ENCODE results near the gene DIP2A. TPM values are rescaled to one million over a fixed set of nuclear protein-coding genes. Genes with fewer than 3 reads are reported as not detected.
A peak's percentile ranks its signal among the peaks of the same experiment; 100 is the strongest.

DIP2A gene
- total and polyA plus RNA-seq, 11 donors, result 13.4 to 31.9 (median 22.6) TPM

- no peaks in the 10 kb centered on the region for H3K27me3 ChIP-seq
- H3K4me3 ChIP-seq, result no peak overlapping the region
- no peaks in the 10 kb centered on the region for H3K9me3 ChIP-seq
- ATAC-seq, result no peak
- intact Hi-C loops (cut with DNase I), result no loop called here
- WGBS, 4 donors, result 85 to 98% (median 96%) methylated on average over 15 of the region's 15 CpGs
- no peak for DNase-seq
- TF ChIP-seq POLR2A (IDR thresholded peaks at IDR 0.05) (no peak), CTCF (IDR thresholded peaks at IDR 0.05) (no peak)
- peaks cover 0 to 100% (median 95%) of the 10 kb centered on the region in 9 donors for H3K36me3 ChIP-seq
- peaks cover 0 to 23% (median 0%) of the 10 kb centered on the region in 12 donors for H3K4me1 ChIP-seq
- no peak overlapping the region for H3K27ac ChIP-seq
Observed at GRCh38 chr21:46546799-46547198, 88.1 kb downstream of the DIP2A start.

GRCh38 chr21:46549650-46550049, 91.0 kb downstream of the DIP2A start:
- 95 to 97% (median 96%) methylated on average over 18 of the region's 18 CpGs for WGBS, 4 donors
- intact Hi-C loops (cut with DNase I), result no loop called here
- TF ChIP-seq CTCF (IDR thresholded peaks at IDR 0.05), result no peak
- no peak for TF ChIP-seq POLR2A (IDR thresholded peaks at IDR 0.05)
- Histone ChIP-seq H3K9me3 (no peaks in the 10 kb centered on the region), H3K4me3 (no peak overlapping the region), H3K27ac (peak overlapping the region in 1 of 12 donors; percentile 90), H3K27me3 (no peaks in the 10 kb centered on the region), H3K36me3 (peaks cover 0 to 100% (median 92%) of the 10 kb centered on the region in 9 donors), H3K4me1 (peaks cover 0 to 38% (median 0%) of the 10 kb centered on the region in 12 donors)
- no peak for ATAC-seq
- DNase-seq, result no peak

- no peak overlapping the region for H3K4me3 ChIP-seq
- no peak for DNase-seq
- TF ChIP-seq POLR2A (IDR thresholded peaks at IDR 0.05), result no peak
- no peak for TF ChIP-seq CTCF (IDR thresholded peaks at IDR 0.05)
- H3K9me3 ChIP-seq, result no peaks in the 10 kb centered on the region
- H3K27me3 ChIP-seq, result no peaks in the 10 kb centered on the region
- peaks cover 0 to 38% (median 0%) of the 10 kb centered on the region in 12 donors for H3K4me1 ChIP-seq
- H3K27ac ChIP-seq, result peak overlapping the region in 1 of 12 donors; percentile 90
- intact Hi-C loops (cut with DNase I), result no loop called here
- no peak for ATAC-seq
- 87 to 96% (median 94%) methylated on average over 12 of the region's 12 CpGs for WGBS, 4 donors
- H3K36me3 ChIP-seq, result peaks cover 0 to 100% (median 92%) of the 10 kb centered on the region in 9 donors
Observed at GRCh38 chr21:46550116-46550941, 91.6 kb downstream of the DIP2A start.

GRCh38 chr21:46551636-46552241, 93.0 kb downstream of the DIP2A start:
- DNase-seq, result peak in 1 of 5 donors; percentile 56
- Histone ChIP-seq H3K4me1 (peaks cover 0 to 38% (median 0%) of the 10 kb centered on the region in 12 donors), H3K36me3 (peaks cover 0 to 100% (median 92%) of the 10 kb centered on the region in 9 donors), H3K9me3 (no peaks in the 10 kb centered on the region), H3K27me3 (no peaks in the 10 kb centered on the region), H3K27ac (peak overlapping the region in 1 of 12 donors; percentile 90), H3K4me3 (peak overlapping the region in 1 of 12 donors; percentile 45)
- intact Hi-C loops (cut with DNase I), result no loop called here
- peak in 1 of 4 donors; percentile 10 for ATAC-seq
- no peak for TF ChIP-seq CTCF (IDR thresholded peaks at IDR 0.05)
- no peak for TF ChIP-seq POLR2A (IDR thresholded peaks at IDR 0.05)
- WGBS, 4 donors, result 84 to 89% (median 87%) methylated on average over 22 to 24 of the region's 24 CpGs
